CD4-positive, alpha-beta T cell treated with Interferon alpha-2 for 1 hour (primary cell): ENCODE measurements around the gene MAP3K15.

Experiments
- DNase-seq, 2 donors: peaks; one replicate each; pipeline ENCODE4 v3.0.0-alpha.2; 2020 to 2022

MAP3K15 gene

GRCh38 chrX:19388741-19389140, 126.6 kb downstream of the MAP3K15 start:
- no peak for DNase-seq

- no peak for DNase-seq
These were observed 127.1 kb downstream of the MAP3K15 start for GRCh38 chrX:19388064-19388679.

GRCh38 chrX:19386679-19387078, 128.6 kb downstream of the MAP3K15 start:
- DNase-seq = no peak

GRCh38 chrX:19382555-19383145, 132.7 kb downstream of the MAP3K15 start:
- DNase-seq = peak; percentile 34 to 49

- no peak for DNase-seq
These were observed 134.0 kb downstream of the MAP3K15 start for GRCh38 chrX:19381326-19381725.

GRCh38 chrX:19377799-19378198, 137.5 kb downstream of the MAP3K15 start:
- DNase-seq = no peak

GRCh38 chrX:19375546-19375945, 139.8 kb downstream of the MAP3K15 start:
- DNase-seq = no peak

- DNase-seq = no peak
These were observed 141.9 kb downstream of the MAP3K15 start for GRCh38 chrX:19373351-19373891.

GRCh38 chrX:19372547-19373331, 142.6 kb downstream of the MAP3K15 start:
- no peak for DNase-seq

- peak; percentile 58 to 67 for DNase-seq
These were observed 143.2 kb downstream of the MAP3K15 start for GRCh38 chrX:19372170-19372546.

- DNase-seq = no peak
These were observed 145.2 kb downstream of the MAP3K15 start for GRCh38 chrX:19370061-19370460.

- DNase-seq = no peak
These were observed 146.7 kb downstream of the MAP3K15 start for GRCh38 chrX:19368576-19368975.

GRCh38 chrX:19361701-19362100, 153.6 kb downstream of the MAP3K15 start:
- no peak for DNase-seq

GRCh38 chrX:19360903-19361302, 154.4 kb downstream of the MAP3K15 start:
- no peak for DNase-seq

GRCh38 chrX:19358521-19358920, 156.8 kb downstream of the MAP3K15 start:
- no peak for DNase-seq

- DNase-seq = no peak
These were observed 160.7 kb downstream of the MAP3K15 start for GRCh38 chrX:19354625-19355024.

GRCh38 chrX:19350941-19351384, 164.3 kb downstream of the MAP3K15 start:
- peak in 1 of 2 donors; percentile 35 for DNase-seq

GRCh38 chrX:19349264-19349663, 166.0 kb downstream of the MAP3K15 start:
- DNase-seq = no peak

- DNase-seq = no peak
These were observed 167.4 kb downstream of the MAP3K15 start for GRCh38 chrX:19347916-19348315.

GRCh38 chrX:19344661-19345060, 170.6 kb downstream of the MAP3K15 start:
- DNase-seq = no peak

- peak; percentile 92 to 94 for DNase-seq
These were observed 171.5 kb downstream of the MAP3K15 start, which contains the start of gene PDHA1 for GRCh38 chrX:19343535-19344408. TSS of gene PDHA1 (plus strand) at chrX:19343927. CDS start at chrX:19344038, 111 bp downstream.

- DNase-seq = no peak
These were observed 172.2 kb downstream of the MAP3K15 start for GRCh38 chrX:19343085-19343534.
